HEK293 (cell line): Measurements from ENCODE around the gene MPZL3.

Source experiments
- CTCF ChIA-PET: fragments of 350-600 bp; formaldehyde crosslinking; extraction: SDS; loops from one replicate; lab custom pipeline; 2021; ENCODE audit warnings: antibody characterized with exemption; lab: Yijun Ruan, JAX
- POLR2A ChIA-PET: fragments of 300-600 bp; formaldehyde crosslinking; extraction: SDS; loops from one replicate; lab custom pipeline; 2020; ENCODE audit warnings: antibody characterized with exemption, inconsistent platforms; lab: Yijun Ruan, JAX
- H3K27ac ChIP-seq: fragments of 200-500 bp; sonication (Bioruptor generic); 2 replicates; pipeline ENCODE4 v1.5.1; 2014; ENCODE audit warnings: low read depth, low read length, control low read depth, inconsistent platforms; ENCODE audit errors: extremely low read depth
- H3K36me3 ChIP-seq, 2 experiments: fragments of 200-500 bp in 1 of 2; sonication (Bioruptor generic) in 1 of 2; 1 replicate in 1 of 2; 2 replicates in 1 of 2; pipeline ENCODE4 v1.5.1; 2014 to 2017; ENCODE audit warnings: inconsistent platforms in 2 of 2, low read length in 2 of 2; ENCODE audit not compliant: control insufficient read depth in 2 of 2, insufficient read depth in 1 of 2
- H3K4me1 ChIP-seq: fragments of 200-500 bp; sonication (Bioruptor generic); 2 replicates; pipeline ENCODE4 v1.5.1; 2014; ENCODE audit warnings: mild to moderate bottlenecking, low read length, inconsistent platforms; ENCODE audit not compliant: control insufficient read depth, insufficient read depth
- H3K4me3 ChIP-seq: 2 replicates; pipeline ENCODE4 v1.5.1; 2011; ENCODE audit warnings: low read depth, mild to moderate bottlenecking, control low read depth, low read length, moderate library complexity
- H3K9me3 ChIP-seq: fragments of 200-500 bp; sonication (Bioruptor generic); 2 replicates; pipeline ENCODE4 v1.5.1; 2014; ENCODE audit warnings: low read depth, low read length, inconsistent platforms; ENCODE audit not compliant: control insufficient read depth, insufficient read depth
- BCL11B ChIP-seq: fragments of 450-650 bp; formaldehyde crosslinking; IDR thresholded peaks from 2 replicates; pipeline ENCODE4 v1.5.1; 2016; ENCODE audit warnings: low read depth, missing biosample characterization, missing genetic modification characterization
- GLI2 ChIP-seq: fragments of 450-650 bp; formaldehyde crosslinking; IDR thresholded peaks from 2 replicates; pipeline ENCODE4; 2017; ENCODE audit warnings: missing biosample characterization, missing genetic modification characterization, low read depth, borderline replicate concordance
- GLI4 ChIP-seq: fragments of 450-650 bp; formaldehyde crosslinking; IDR thresholded peaks from 2 replicates; pipeline ENCODE4 v1.5.1; 2016; ENCODE audit warnings: missing biosample characterization, missing genetic modification characterization
- MEIS1 ChIP-seq: sonication (generic); formaldehyde crosslinking; IDR thresholded peaks from 2 replicates; pipeline ENCODE4 v1.8.1; 2022; ENCODE audit warnings: missing genetic modification reagents, mild to moderate bottlenecking, borderline replicate concordance
- RBAK ChIP-seq: fragments of 450-650 bp; formaldehyde crosslinking; IDR thresholded peaks from 2 replicates; pipeline ENCODE4 v1.5.1; 2016; ENCODE audit warnings: missing biosample characterization, missing genetic modification characterization
- SP3 ChIP-seq: fragments of 450-650 bp; formaldehyde crosslinking; IDR thresholded peaks from 2 replicates; pipeline ENCODE4 v1.5.1; 2016; ENCODE audit warnings: missing biosample characterization, missing genetic modification characterization
- SP7 ChIP-seq: fragments of 450-650 bp; formaldehyde crosslinking; IDR thresholded peaks from 2 replicates; pipeline ENCODE4 v1.5.1; 2016; ENCODE audit warnings: missing biosample characterization, missing genetic modification characterization
- ZBTB1 ChIP-seq: fragments of 450-650 bp; formaldehyde crosslinking; IDR thresholded peaks from 2 replicates; pipeline ENCODE4 v1.5.1; 2016; ENCODE audit warnings: missing biosample characterization, missing genetic modification characterization
- ZNF10 ChIP-seq: fragments of 450-650 bp; formaldehyde crosslinking; IDR thresholded peaks from 2 replicates; pipeline ENCODE4 v1.5.1; 2017; ENCODE audit warnings: missing biosample characterization, missing genetic modification characterization
- ZNF184 ChIP-seq: fragments of 450-650 bp; IDR thresholded peaks from 2 replicates; pipeline ENCODE4 v1.5.1; 2018; ENCODE audit warnings: missing biosample characterization, mild to moderate bottlenecking, missing genetic modification characterization
- ZNF23 ChIP-seq: fragments of 450-650 bp; formaldehyde crosslinking; IDR thresholded peaks from 2 replicates; pipeline ENCODE4 v1.5.1; 2016; ENCODE audit warnings: missing biosample characterization, missing genetic modification characterization, borderline replicate concordance
- ZNF311 ChIP-seq: fragments of 450-650 bp; formaldehyde crosslinking; IDR thresholded peaks from 2 replicates; pipeline ENCODE4 v1.5.1; 2017; ENCODE audit warnings: missing biosample characterization, missing genetic modification characterization, borderline replicate concordance
- ZNF521 ChIP-seq: fragments of 450-650 bp; formaldehyde crosslinking; IDR thresholded peaks from 2 replicates; pipeline ENCODE4 v1.5.1; 2017; ENCODE audit warnings: missing biosample characterization, mild to moderate bottlenecking, missing genetic modification characterization
- ZNF571 ChIP-seq: fragments of 450-650 bp; formaldehyde crosslinking; IDR thresholded peaks from 2 replicates; pipeline ENCODE4 v1.5.0; 2017; ENCODE audit warnings: missing biosample characterization, missing genetic modification characterization
- ZNF623 ChIP-seq: fragments of 450-650 bp; formaldehyde crosslinking; IDR thresholded peaks from 2 replicates; pipeline ENCODE4 v1.5.1; 2016; ENCODE audit warnings: missing biosample characterization, missing genetic modification characterization
- ZNF670 ChIP-seq: fragments of 450-650 bp; formaldehyde crosslinking; IDR thresholded peaks from 2 replicates; pipeline ENCODE4 v1.5.1; 2016; ENCODE audit warnings: missing biosample characterization, missing genetic modification characterization, low read depth
- ZNF843 ChIP-seq: fragments of 450-650 bp; formaldehyde crosslinking; IDR thresholded peaks from 2 replicates; pipeline ENCODE4 v1.5.1; 2016; ENCODE audit warnings: missing biosample characterization, missing genetic modification characterization
- TF ChIP-seq, protein P1 (sequence below): fragments of 450-650 bp; formaldehyde crosslinking; IDR thresholded peaks from 2 replicates; pipeline ENCODE4 v1.5.0; 2017; ENCODE audit warnings: missing biosample characterization, missing genetic modification characterization, borderline replicate concordance
- TF ChIP-seq, protein P2 (sequence below): fragments of 450-650 bp; formaldehyde crosslinking; IDR thresholded peaks from 2 replicates; pipeline ENCODE4 v1.5.1; 2016; ENCODE audit warnings: missing biosample characterization, missing genetic modification characterization

Gene MPZL3

DNA sequence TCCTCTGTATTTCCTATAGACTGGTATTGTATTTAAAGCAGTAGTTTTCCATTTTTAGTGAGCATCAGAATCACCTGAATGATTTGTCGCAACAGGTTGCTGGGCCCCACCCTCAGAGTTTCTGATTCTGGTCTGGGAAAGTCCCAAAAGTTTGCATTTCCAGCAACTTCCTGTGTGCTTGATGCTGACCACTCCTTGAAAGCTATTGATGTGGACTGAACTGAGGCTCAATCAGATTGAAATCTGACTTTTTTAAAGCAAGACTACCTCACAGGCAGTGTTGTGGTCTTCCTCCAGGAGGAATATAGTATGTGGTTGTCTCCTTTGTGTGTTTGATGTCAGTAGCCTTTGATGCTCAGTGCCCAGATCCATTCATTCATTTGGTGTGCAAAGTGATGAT, 29.1 kb upstream of the MPZL3 start:
- no peaks in the 10 kb centered on the region for H3K36me3 ChIP-seq
- H3K4me1 ChIP-seq: no peaks in the 10 kb centered on the region
- TF ChIP-seq SP7 (tag by site-specific recombination): no peak
- no peak for TF ChIP-seq ZNF571 (tag by site-specific recombination)
- no peak for TF ChIP-seq ZNF311 (tag by site-specific recombination)
- no peak for TF ChIP-seq SP3
- no peak for TF ChIP-seq ZNF670 (tag by site-specific recombination)
- no peak for TF ChIP-seq ZNF521
- no peak for TF ChIP-seq GLI4 (tag by site-specific recombination)
- no peak for TF ChIP-seq ZNF623
- no peak for TF ChIP-seq BCL11B (tag by site-specific recombination)
- TF ChIP-seq RBAK (tag by site-specific recombination): no peak
- ChIA-PET CTCF (interaction anchor here (2.1 kb wide), 1 partner anchor 14 kb away, joined by 8 read pairs; no protein-coding TSS in a partner anchor), POLR2A (interaction anchor here (1.2 kb wide), 1 partner anchor 18 kb away, joined by 3 read pairs; the partner anchor contains the start of gene MPZL2)
- no peak overlapping the region for H3K4me3 ChIP-seq
- no peaks in the 10 kb centered on the region for H3K9me3 ChIP-seq
- no peak overlapping the region for H3K27ac ChIP-seq

DNA sequence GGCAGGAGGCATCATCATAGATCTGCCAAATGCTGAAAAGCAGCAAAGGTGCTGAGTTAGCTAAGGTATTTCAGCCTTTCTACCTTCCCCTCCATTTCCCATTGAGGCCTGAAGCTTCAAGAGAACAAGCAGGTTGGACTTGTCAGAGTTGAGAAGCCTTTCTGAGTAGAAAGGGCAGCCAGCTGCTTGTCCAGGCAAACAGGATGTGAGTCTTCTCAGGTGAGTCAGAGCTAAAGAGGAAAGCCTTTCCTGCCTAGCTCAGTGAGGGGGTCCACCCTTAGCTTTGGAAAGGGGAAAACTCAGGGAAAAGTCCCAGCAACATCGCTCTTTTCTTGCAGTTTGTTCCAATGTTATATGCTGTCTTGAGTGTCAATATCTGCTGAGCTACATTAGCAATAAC, 25.1 kb upstream of the MPZL3 start:
- Histone ChIP-seq H3K9me3 (no peaks in the 10 kb centered on the region), H3K27ac (no peak overlapping the region), H3K36me3 (no peaks in the 10 kb centered on the region), H3K4me3 (no peak overlapping the region), H3K4me1 (no peaks in the 10 kb centered on the region)
- TF ChIP-seq ZNF23 (no peak), SP3 (no peak), ZNF843 (tag by site-specific recombination) (no peak), ZNF10 (tag by site-specific recombination) (no peak), ZNF184 (tag by site-specific recombination) (no peak), GLI2 (tag by site-specific recombination) (no peak), ZBTB1 (tag by site-specific recombination) (no peak)
- TF ChIP-seq, protein P1, sequence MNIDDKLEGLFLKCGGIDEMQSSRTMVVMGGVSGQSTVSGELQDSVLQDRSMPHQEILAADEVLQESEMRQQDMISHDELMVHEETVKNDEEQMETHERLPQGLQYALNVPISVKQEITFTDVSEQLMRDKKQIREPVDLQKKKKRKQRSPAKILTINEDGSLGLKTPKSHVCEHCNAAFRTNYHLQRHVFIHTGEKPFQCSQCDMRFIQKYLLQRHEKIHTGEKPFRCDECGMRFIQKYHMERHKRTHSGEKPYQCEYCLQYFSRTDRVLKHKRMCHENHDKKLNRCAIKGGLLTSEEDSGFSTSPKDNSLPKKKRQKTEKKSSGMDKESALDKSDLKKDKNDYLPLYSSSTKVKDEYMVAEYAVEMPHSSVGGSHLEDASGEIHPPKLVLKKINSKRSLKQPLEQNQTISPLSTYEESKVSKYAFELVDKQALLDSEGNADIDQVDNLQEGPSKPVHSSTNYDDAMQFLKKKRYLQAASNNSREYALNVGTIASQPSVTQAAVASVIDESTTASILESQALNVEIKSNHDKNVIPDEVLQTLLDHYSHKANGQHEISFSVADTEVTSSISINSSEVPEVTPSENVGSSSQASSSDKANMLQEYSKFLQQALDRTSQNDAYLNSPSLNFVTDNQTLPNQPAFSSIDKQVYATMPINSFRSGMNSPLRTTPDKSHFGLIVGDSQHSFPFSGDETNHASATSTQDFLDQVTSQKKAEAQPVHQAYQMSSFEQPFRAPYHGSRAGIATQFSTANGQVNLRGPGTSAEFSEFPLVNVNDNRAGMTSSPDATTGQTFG (tag by site-specific recombination): no peak
- ChIA-PET POLR2A (no interaction called here), CTCF (interaction anchor here (0.8 to 1.0 kb wide), 2 partner anchors 18 to 79 kb away, joined by 3 read pairs; no protein-coding TSS in a partner anchor)

DNA sequence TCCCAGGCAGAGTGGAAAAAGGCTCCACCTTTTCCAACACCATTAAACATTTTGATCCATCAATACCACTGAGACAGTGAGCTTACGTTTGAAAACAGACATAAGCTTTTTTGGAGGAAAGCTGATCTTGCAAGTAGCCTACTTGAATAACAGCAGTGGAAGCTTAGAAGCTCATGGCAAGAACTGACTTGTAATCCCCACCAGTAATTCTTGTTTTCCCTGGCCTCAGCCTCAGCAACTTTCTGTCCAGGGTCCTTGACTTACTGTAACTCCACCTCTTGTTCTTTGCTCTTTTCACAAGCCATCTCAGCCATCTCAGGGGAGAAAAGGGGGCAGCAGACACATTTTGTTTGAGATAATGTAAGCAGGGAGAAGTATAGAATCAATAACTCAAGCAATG, 24.3 kb upstream of the MPZL3 start:
- Histone ChIP-seq H3K4me1 (no peaks in the 10 kb centered on the region), H3K27ac (no peak overlapping the region), H3K9me3 (no peaks in the 10 kb centered on the region), H3K4me3 (no peak overlapping the region), H3K36me3 (no peaks in the 10 kb centered on the region)
- POLR2A ChIA-PET: no interaction called here
- CTCF ChIA-PET: interaction anchor here (1.8 kb wide), 1 partner anchor 12 kb away, joined by 6 read pairs; no protein-coding TSS in a partner anchor
- no peak for TF ChIP-seq MEIS1 (CRISPR knock-in tag)
- TF ChIP-seq, protein P2, sequence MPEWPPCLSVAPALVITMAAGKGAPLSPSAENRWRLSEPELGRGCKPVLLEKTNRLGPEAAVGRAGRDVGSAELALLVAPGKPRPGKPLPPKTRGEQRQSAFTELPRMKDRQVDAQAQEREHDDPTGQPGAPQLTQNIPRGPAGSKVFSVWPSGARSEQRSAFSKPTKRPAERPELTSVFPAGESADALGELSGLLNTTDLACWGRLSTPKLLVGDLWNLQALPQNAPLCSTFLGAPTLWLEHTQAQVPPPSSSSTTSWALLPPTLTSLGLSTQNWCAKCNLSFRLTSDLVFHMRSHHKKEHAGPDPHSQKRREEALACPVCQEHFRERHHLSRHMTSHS (tag by site-specific recombination): no peak
